ENCODE data around the gene TCTN2. TPM values are rescaled to one million over a fixed set of nuclear protein-coding genes. Genes with fewer than 3 reads are reported as not detected.

TCTN2 gene
- total and polyA plus RNA-seq, 10 of the 15 experiments (the other 5 are each of a cell fraction or from before 2014, with no cell fraction given) = 0.55 to 5.5 (median 3.3) TPM

- no peak overlapping the region for H3K4me2 ChIP-seq (ENCODE audit: control insufficient read depth, insufficient read depth)
- DNase-seq (ENCODE audit: low read depth, low spot score) (no peak), ATAC-seq (no peak), FAIRE-seq (no peak)
- H3K79me2 ChIP-seq (ENCODE audit: control insufficient read depth, insufficient read depth, low read length) = no peaks in the 10 kb centered on the region
- no peak overlapping the region for H3K4me3 ChIP-seq
- H3K36me3 ChIP-seq (ENCODE audit: control insufficient read depth in 2 of 2, insufficient read depth in 2 of 2, low read length in 1 of 2) = peaks cover 6 to 28% of the 10 kb centered on the region in 2 experiments
- no peak overlapping the region for H3K9ac ChIP-seq (ENCODE audit: control insufficient read depth, insufficient read depth, low read length)
- intact Hi-C loops (cut with micrococcal nuclease; ENCODE audit: unreplicated experiment) (no loop called here), in situ Hi-C loops (cut with MboI) (no loop called here)
- ChIA-PET CTCF (no interaction called here), POLR2A (no interaction called here), SMC1A (ENCODE audit: uncharacterized antibody, unreplicated experiment) (no interaction called here), RAD21 (ENCODE audit: unreplicated experiment) (no interaction called here)
- WGBS (ENCODE audit: insufficient coverage, insufficient replicate concordance, low lambda C conversion rate, missing lambda C conversion rate) = 86% methylated on average over 5 of the region's 5 CpGs
- H4K20me1 ChIP-seq (ENCODE audit: control insufficient read depth, insufficient read depth) = no peaks in the 10 kb centered on the region
- no peak overlapping the region for H2AFZ ChIP-seq (ENCODE audit: control insufficient read depth, low read depth, low read length)
- H3K4me1 ChIP-seq (ENCODE audit: control insufficient read depth, insufficient read depth, low read length) = no peaks in the 10 kb centered on the region
- no TSS peak for BruUV-seq (replicated peaks)
- no peak overlapping the region for H3K27ac ChIP-seq (ENCODE audit: control insufficient read depth, insufficient read depth)
- no peaks in the 10 kb centered on the region for H3K27me3 ChIP-seq (replicated peaks in 1 of 2; ENCODE audit: control insufficient read depth in 2 of 2, insufficient read depth in 2 of 2, low read length in 1 of 2)
- no peaks in the 10 kb centered on the region for H3K9me3 ChIP-seq (replicated peaks; ENCODE audit: control insufficient read depth, insufficient read depth, low read length)
- TF ChIP-seq MLLT1 (IDR thresholded peaks at IDR 0.05) = no peak
- no peak for TF ChIP-seq ESRRA (IDR thresholded peaks at IDR 0.05; ENCODE audit: low read length)
- no peak for TF ChIP-seq GATAD2B (conservative IDR thresholded peaks at IDR 0.05; ENCODE audit: low read depth)
- no peak for TF ChIP-seq NR2C1 (IDR thresholded peaks at IDR 0.05)
- TF ChIP-seq ZNF687 (IDR thresholded peaks at IDR 0.05) = no peak
- no peak for TF ChIP-seq ELK1 (IDR thresholded peaks at IDR 0.05; ENCODE audit: low read depth, low read length)
- no peak for TF ChIP-seq E4F1 (IDR thresholded peaks at IDR 0.05; ENCODE audit: borderline replicate concordance, partially characterized antibody)
- no peak for TF ChIP-seq BACH1 (IDR thresholded peaks at IDR 0.05; ENCODE audit: borderline replicate concordance)
- TF ChIP-seq BRCA1 (IDR thresholded peaks at IDR 0.05; ENCODE audit: low read depth, low read length) = no peak
- TF ChIP-seq RB1 (IDR thresholded peaks at IDR 0.05; ENCODE audit: borderline replicate concordance) = no peak
- TF ChIP-seq RBBP5 (conservative IDR thresholded peaks at IDR 0.05) = no peak
- TF ChIP-seq SREBF2 (IDR thresholded peaks at IDR 0.05; ENCODE audit: low read length) = no peak
- TF ChIP-seq SIN3A (IDR thresholded peaks at IDR 0.05; ENCODE audit: low read depth, low read length) = no peak
- TF ChIP-seq DPF2 (IDR thresholded peaks at IDR 0.05) = no peak
- no peak for TF ChIP-seq RUNX3 (IDR thresholded peaks at IDR 0.05; ENCODE audit: low read length)
- TF ChIP-seq NR2C2 (IDR thresholded peaks at IDR 0.05; ENCODE audit: borderline replicate concordance, control insufficient read depth, insufficient read length, low read depth) = no peak
Observed at GRCh38 chr12:123648401-123648800, 22.5 kb upstream of the TCTN2 start.
